Activated CD8-positive, alpha-beta memory T cell treated with anti-CD3 and anti-CD28 coated beads, Interleukin-2, amount 50 U/mL, for 24 hours (primary cell): ENCODE measurements around the gene CSRP3.

ENCODE experiments used
- DNase-seq: peaks from one replicate; pipeline ENCODE4 v3.0.0-alpha.2; 2020; ENCODE audit errors: extremely low read depth

Gene CSRP3

GRCh38 chr11:19201737-19202605, at the start of gene CSRP3:
Gene CSRP3, minus strand, starts transcription at chr11:19201983. Its CDS starts 9,535 bp downstream, at chr11:19192448.
- DNase-seq, result no peak

- DNase-seq, result no peak
Measured at GRCh38 chr11:19251577-19251976, 49.8 kb upstream of the CSRP3 start.

DNA sequence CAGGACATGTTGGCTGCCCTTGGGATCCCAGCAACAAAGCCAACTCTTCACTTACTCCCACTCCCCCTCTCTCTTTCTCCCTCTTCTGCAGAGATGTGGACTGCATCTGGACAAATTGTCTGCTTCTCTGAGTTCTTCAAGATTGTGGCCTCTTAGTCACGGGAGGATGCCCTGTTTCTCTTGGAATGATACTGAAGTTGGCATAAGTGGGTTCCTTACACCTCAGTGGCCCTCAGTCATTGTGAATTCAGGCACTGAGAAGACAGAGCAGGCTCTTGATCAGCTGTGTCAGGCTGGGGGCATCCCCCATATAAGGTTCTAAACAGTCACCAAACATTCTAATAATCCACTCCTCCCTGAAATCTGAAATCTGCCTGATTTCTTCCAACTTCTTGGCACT, 45.0 kb upstream of the CSRP3 start:
- no peak for DNase-seq

GRCh38 chr11:19245351-19245750, 43.6 kb upstream of the CSRP3 start:
- DNase-seq, result no peak

DNA sequence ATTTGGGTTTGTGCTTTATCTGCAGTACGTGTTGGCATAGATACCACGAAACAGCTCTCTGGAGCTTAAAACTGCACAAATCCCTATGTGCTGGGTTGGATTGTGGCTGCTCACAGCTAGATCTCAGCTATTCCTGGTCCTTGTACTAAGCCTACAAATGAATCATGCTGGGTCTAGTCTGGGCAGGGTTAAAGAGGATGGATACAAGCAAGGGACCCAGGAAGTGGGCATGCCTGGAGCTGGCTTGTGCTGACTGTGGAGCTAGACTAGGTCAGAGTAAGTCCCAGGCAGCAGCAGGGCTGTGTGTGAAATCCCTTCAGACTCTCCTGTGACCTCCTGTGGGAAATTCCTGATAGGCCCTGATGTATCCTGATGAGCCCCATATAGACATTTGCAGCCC, 42.8 kb upstream of the CSRP3 start:
- DNase-seq, result no peak

DNA sequence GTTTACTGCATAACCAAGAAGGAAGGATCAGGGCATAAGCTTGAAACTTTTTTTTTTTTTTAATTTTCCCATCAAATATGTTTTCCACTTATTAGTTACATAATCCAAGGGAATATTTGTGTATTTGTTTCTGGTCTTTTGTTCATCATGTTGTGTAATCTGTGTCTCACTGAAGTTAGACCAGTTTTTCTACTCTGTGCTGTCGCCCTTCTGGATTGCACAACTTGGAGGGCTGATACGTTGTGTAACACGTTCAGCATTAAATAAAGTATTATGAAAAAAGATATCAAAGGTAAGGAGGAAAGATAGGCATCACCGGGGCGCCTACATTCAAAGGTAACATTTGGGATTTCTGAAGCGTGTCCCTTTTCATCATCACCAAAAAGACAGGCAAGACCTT, 42.3 kb upstream of the CSRP3 start:
- DNase-seq, result no peak

GRCh38 chr11:19243613-19244012, 41.8 kb upstream of the CSRP3 start:
- DNase-seq, result no peak

DNA sequence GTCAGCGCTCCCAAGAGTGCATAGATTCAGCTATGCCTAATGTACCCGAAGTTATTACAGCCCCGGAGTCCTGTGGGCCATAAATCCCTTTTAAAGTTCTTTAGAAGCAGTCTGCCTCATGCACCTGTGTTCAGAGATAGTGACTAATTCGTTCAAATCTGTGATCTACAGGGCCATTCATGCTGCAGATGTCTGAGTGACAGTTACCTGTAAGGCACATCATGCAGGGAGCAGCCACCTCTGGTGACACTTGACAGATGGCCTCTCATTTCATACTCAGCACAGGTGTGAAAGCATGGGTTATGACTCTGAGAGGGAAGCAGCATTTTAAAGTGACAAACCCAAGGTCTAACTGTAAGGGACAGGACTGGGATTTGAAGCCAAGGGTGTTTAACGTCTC, 41.4 kb upstream of the CSRP3 start:
- no peak for DNase-seq

- DNase-seq, result no peak
Measured at GRCh38 chr11:19242179-19242932, 40.6 kb upstream of the CSRP3 start.

- no peak for DNase-seq
Measured at GRCh38 chr11:19241260-19242178, 39.7 kb upstream of the CSRP3 start.

- peak; percentile 75 for DNase-seq
Measured at GRCh38 chr11:19240420-19241259, 38.9 kb upstream of the CSRP3 start, which contains the start of gene E2F8. Gene E2F8, minus strand, starts transcription at chr11:19240945. Its CDS starts 824 bp downstream, at chr11:19240121.

GRCh38 chr11:19239039-19239438, 37.3 kb upstream of the CSRP3 start:
- no peak for DNase-seq

- no peak for DNase-seq
Measured at GRCh38 chr11:19237813-19238212, 36.0 kb upstream of the CSRP3 start.

DNA sequence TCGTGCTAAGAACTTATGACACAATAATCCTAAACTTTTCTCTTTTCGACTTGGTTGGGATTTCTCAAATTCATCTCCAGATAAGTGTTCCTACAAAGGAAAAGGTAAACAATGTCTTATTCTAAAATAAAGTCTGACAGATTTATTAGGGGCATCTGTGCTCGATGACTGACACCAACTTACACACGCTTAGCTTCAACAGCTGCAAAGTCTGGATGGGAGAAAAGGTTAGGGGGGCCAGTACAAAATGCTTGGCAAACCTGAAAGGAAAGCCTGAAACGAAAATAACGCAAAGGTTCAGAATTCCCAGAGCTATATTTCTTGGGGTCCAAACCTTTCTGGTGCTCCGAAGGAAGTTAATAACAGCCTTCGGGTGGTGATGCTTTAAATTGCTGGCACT, 35.6 kb upstream of the CSRP3 start:
- DNase-seq, result no peak

GRCh38 chr11:19234231-19234817, 32.5 kb upstream of the CSRP3 start:
- no peak for DNase-seq

GRCh38 chr11:19232910-19233503, 31.2 kb upstream of the CSRP3 start:
- DNase-seq, result no peak

DNA sequence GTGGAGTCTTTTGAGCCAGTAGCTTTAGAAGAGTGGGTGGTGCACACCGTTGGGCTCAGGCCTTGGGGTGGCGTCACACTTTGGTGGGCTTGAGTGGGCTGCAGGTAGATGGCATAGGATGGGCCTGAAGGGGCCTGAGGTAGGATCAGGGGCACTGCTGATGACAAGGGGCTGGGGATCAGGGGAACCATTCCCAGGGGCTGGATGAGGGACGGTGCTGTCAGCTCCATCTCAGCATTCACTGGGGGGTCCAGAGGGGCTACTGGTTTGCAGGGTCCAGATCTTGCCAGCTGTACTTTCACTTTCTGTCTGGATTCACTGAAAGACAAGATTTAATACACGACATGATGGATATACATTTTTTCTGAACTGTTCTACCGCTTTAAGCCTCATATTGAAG, 27.9 kb upstream of the CSRP3 start:
- no peak for DNase-seq

GRCh38 chr11:19228968-19229367, 27.2 kb upstream of the CSRP3 start:
- DNase-seq, result no peak

DNA sequence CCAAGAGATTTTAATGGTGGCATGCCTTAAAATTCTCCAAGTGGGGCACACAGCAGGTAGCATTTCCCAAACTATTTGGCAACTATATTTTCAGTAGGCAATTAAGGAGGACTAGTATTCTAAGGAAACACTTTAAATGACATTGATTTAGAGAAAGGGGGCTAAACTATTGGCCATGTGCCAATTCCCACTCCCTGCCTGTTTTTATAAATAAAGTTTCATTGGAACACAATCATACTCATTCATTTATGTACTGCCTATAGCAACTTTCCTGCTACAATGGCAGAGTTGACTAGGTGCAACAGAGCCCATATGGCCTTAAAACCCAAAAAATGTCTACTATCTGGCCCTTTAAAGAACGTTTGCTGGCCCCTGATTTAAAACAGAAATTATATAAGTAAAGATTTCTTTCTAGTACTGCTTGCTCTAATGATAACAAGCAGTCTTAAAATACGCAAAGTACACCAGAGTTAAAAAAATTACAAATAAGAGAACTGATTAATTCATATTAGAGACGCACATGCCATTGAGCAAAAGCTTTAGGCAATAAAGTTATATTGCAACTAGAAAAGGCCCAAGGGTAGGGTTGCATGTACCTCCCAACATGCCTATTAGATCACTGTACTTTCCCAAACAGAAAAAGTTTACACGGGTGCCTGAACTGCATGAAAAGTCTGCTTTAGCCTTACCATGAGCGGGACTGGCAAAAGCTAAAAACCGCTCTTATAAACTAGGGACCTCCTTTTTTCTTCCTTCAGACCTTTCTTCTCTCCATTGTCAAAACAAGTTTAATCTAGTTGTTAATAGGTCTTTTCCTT, 24.8 kb upstream of the CSRP3 start:
- no peak for DNase-seq
